Measurements from ENCODE around the gene JMJD6.

DNA sequence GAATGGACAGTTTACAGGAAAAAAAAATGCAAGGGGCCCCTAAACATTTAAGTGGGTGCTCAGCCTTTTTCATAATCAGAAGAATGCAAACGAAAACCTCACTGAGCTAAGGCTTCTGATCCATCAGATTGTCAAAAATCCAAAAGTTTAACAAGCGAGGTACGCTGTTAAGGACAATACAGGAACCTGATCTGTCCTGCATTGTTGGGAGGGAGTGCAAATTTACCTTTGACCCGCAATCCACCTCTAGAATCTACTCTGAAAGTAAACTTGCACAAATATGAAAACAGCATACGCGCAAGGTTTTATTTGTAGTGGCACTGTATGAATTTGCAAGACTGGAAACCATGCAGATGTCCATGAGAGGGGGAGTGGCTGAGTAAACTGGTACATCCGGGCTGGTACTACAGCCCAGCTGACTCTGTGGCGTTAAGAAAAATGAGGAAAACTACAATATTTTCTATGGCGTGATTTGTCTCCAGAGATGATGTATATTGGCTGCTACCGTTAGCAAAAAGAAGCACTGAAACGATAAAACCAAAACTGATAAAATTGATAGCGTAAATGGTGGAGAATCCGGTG lies 54.0 kb downstream of the JMJD6 start:
- TF ChIP-seq, protein P1, sequence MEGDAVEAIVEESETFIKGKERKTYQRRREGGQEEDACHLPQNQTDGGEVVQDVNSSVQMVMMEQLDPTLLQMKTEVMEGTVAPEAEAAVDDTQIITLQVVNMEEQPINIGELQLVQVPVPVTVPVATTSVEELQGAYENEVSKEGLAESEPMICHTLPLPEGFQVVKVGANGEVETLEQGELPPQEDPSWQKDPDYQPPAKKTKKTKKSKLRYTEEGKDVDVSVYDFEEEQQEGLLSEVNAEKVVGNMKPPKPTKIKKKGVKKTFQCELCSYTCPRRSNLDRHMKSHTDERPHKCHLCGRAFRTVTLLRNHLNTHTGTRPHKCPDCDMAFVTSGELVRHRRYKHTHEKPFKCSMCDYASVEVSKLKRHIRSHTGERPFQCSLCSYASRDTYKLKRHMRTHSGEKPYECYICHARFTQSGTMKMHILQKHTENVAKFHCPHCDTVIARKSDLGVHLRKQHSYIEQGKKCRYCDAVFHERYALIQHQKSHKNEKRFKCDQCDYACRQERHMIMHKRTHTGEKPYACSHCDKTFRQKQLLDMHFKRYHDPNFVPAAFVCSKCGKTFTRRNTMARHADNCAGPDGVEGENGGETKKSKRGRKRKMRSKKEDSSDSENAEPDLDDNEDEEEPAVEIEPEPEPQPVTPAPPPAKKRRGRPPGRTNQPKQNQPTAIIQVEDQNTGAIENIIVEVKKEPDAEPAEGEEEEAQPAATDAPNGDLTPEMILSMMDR (conservative IDR thresholded peaks at IDR 0.05; ENCODE audit: low read length) = no peak
- no peak for TF ChIP-seq EZH2phosphoT487 (IDR thresholded peaks at IDR 0.05; ENCODE audit: borderline replicate concordance)

All from Loucy (cell line).